ENCODE measurements around the gene SULF2. TPM values are rescaled to one million over a fixed set of nuclear protein-coding genes. Genes with fewer than 3 reads are reported as not detected.

The SULF2 gene
- total RNA-seq, 1 donor from 2014 or later: 59.5 TPM

DNA sequence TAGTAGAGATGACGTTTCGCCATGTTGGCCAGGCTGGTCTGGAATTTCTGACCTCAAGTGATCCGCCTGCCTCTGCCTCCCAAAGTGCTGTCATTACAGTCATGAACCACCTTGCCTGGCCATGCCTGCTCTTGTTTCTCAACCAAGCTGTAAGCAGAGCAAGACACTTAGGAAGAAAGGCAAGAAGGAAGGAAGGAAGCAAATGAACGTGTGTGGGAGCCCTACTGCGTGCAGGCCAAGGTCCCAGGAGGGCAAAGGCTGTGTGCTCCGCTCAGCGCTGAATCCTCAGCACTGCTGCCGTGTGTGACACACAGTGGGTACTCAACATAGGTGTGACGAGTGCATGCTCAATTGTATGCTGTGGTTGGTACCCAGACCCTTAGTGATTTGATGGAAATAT lies 47.4 kb downstream of the SULF2 start:
- DNase-seq (ENCODE audit: low spot score): no peak

DNA sequence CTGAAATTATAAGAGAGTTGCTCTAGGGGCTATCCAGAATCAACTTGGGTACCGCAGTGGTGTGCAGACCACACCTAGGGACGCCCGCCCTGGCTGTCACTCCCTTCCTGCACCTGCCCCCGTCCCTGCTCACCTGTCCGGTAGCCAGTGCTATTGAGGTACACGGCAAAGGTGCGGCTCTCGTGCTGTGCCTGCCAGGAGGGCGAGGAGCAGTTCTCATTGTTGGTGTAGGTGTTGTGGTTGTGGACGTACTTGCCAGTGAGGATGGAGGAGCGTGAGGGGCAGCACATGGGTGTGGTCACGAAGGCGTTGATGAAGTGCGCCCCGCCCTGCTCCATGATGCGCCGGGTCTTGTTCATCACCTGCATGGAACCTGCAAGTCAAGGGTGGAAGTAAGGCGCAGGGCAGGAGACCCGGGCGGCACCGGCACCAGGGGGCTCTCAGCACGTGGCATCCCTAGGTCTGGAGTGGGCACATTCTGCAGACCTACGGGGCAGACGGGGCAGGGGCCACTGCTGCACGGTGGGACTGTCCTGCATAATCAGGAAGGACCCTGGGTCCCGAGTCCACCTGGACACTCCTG lies 48.6 kb downstream of the SULF2 start:
- no peak for DNase-seq (ENCODE audit: low spot score)

DNA sequence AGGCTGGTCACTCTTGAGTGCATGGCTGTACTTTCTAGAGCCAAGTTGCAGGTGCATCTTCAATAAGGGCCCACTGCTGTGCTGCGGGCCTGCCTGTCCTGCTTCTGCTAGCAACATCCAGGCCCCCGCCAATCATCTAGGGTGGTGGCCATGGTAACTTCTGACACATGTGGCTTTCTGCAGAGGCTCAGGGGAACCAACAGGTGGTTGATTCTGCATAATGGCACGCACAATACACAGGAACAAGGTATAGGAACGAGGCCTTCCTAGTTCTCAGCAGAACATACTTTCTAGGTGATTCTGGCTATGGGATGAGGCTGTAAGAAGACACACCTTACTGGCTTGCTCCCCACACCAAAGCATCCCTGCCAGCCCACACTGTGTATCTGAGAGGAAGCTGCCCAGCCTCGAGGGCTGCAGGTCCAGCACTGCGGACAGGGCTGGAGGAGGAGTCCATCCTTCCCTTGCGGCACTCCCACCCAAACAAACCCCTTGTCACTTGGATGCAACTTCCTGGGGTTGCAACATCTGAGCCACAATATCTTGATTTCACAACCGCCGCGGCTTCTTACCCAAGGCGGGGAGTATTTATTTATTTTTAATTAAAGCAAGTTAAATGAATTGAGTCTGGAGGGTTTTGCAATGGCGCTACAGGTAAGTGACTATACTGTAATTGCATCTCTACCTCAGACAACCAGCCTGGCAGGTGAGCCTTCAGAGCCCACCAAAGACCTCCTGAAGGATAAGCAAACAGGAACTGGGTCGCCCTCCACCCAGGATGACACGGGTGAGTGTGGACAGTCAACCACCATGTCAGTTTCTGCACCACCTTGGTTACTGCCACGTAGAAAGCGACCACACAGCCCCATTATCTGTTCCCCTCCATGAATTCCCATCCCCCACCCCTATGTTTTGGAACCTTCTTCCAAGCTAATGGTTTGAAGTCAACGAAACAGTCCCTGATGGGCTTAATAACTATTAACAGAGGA lies 49.6 kb downstream of the SULF2 start:
- DNase-seq (ENCODE audit: low spot score): no peak

DNA sequence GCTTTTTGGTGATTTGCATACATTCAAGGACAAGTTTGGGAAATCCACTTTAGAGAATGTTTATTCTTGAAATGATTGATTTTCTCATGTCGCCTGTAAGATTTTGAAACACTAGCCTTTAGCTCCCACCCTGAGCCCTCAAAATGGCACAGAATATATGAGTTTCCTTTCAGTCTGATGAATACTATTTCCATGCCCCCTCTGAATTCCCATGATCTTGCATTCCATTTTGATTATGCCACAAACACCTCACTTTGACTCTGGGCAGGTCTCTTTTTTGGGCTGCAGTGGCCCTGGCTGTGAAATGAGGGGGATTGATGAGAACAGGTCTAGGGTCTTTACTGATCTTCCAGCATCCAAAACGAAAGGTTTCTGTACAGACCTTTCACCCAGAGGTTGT lies 50.4 kb downstream of the SULF2 start:
- DNase-seq (ENCODE audit: low spot score): no peak

DNA sequence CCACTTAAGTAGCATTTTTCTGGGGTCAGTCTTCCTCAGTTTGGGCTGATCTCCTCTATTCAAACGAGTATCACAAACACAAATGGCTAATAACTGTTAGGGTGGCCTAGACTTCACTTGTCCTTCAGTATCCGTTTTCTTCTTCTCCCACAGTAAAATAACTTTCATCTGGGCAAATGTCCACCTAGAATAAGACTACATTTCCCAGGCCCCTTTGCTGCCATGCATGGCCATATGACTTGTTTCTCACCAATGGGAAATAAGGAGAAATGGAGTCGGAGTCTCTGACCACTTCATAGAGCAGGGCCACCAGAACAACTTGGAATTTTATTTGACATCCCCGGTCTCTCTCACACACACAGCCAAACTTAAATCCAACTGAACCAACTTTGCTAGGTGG lies 51.4 kb downstream of the SULF2 start:
- DNase-seq (ENCODE audit: low spot score): no peak

DNA sequence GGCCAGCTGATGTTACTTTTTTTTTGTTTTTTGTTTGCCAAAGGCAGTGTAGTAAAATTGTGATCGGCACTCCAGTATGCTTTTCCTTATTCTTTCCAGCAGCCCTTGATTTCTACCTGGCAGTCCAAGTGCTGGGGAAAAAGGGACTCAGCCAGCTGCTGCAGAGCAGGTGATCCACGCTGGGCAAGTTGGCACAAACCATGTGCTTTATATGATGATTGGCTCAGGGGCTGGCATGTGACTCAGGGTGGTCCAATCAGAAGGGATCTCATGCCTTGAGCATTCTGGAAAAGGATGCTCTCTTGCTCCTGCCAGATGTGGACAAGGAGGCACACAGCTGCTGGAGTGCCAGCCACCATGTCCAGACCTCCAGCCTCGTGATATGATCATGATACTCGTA lies 54.5 kb downstream of the SULF2 start:
- no peak for DNase-seq (ENCODE audit: low spot score)

DNA sequence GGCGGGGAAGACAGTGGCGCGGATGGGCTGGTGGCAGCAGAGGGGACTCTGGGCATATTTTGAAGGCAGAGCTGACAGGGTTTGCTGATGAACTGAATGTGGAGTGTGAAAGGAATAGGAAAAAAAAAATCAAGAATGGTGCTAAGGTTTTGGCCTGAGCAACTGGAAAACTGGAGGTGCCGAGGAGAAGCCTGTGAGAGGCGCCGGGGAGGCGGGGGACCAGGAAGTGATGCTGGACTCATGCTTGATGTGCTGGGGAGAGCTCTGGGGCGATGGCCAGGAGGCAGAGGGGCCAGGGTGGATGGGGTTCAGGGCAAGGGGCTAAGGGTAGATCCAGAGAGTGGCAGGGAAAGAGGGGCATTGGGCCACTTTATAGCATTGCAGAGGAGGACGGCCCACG lies 55.8 kb downstream of the SULF2 start:
- DNase-seq (ENCODE audit: low spot score): no peak

DNA sequence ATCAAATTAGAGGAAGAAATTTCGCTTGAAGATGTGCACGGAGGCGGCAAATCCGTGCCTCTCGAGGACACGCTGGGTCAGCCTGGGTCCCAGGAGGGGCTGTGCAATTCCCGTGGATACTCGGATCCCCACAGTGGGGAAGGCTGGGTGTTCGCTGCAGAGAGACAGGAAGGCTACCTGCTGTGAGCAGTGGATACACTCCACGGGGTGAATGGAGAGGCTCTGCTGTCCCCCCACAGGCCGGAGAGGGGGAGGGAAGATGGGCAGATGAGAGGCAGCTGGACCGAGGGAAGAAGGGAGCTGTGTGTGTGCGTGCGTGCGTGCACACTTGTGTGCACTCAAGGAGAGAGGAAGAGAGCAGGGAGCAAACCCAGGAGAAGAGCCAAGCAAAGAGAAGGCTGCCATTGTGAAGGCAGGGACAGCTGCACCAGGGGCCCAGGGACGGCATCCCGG lies 57.3 kb downstream of the SULF2 start:
- DNase-seq (ENCODE audit: low spot score): no peak

DNA sequence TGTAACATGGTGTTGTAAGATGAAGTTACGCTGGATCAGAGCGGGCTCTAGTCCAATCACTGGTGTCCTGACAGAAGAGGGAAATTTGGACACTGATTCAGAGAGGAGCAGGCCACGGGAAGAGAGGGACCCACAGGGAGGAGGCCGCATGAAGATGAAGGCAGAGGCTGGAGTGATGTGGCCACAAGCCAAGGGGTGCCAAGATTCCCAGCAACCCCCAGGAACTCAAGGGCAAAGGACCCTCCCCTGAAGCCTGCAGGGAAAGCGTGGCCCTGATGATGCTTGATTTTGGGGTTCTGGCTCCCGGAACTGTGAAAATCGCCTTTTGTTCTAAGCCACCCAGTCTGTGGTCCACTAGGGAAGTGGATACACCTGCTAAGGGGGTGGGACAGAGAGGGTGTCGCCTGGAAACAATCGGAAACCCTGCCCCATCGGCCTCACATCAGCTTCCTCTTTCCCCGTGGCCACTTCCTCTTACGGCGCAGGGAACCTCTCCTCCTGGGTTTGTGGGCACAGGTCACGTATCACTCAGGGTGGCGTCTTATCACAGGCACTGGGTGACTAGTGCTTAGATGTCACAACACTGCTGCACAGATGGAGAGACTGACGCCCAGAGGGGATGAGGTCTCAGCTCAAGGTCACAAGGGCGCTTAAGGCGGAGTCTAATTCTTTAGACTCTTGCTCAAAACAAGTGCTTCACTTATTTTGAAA lies 58.0 kb downstream of the SULF2 start:
- no peak for DNase-seq (ENCODE audit: low spot score)

DNA sequence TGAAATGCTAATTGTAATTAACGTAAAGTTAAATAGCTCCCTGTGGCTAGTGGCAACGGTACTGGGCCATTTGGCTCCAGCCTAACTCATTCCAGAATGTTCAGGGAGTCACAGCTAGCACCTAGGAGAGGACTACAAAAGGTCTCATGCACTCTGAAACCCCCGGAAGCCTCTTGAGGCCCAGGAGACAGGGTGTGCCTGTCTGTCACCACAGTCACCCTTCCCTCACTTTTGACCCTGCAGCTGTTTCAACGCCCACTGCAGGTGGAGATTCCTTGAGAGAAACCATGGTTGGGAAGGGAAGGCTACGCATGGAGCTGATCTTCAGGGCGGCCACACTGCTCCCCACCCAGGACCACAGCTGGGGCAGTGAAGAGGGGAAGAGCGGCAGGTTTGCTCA lies 58.6 kb downstream of the SULF2 start:
- no peak for DNase-seq (ENCODE audit: low spot score)

DNA sequence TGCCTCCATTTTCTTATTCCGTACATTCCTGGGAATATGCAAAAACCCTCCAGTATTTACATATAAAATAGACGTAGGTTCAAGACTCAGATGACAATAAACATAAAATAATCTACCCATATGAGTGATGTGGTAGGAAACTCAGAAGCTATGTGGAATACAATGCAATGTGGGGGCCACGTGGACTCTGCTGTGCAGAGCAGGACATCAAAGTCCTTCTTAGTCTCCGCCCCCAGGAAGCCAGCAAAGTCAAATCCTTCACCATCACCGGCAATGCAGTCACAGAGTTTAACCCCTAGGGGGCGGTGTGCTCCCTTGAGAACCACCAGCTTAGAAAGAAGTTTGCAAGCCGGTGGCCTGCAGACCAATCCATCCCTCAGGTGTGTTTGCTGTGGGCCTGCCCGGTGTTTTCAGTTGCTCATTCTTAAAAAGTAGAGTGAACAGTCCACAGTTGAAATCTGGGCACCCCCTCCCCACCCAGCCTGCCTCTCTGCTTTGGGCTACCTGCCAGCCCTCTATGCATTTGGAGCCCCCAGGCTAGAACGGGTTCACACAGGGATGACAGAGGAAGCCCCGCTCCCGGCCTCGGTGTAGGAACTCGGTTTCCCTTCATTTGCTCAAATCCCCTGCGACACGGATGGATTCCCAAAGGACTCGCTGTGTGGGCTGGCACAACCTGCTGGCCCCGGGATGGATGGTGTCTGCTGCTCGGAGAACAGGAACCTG lies 59.9 kb downstream of the SULF2 start:
- peak; percentile 72 for DNase-seq (ENCODE audit: low spot score)

DNA sequence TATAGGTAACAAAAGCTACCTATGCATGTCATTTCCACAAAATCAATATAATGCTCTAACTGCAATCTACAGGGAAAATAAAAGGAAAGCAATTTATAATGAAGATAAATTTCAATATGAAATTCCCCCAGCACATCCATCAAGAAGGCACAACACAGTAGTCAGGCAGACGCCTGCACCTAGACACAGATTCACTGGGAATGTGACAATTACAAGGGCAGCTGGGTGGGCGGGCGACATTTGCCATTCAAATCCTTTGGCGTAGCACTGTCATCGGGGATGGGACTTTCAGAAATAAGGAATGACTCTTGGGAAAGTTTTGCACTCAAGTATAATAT lies 60.4 kb downstream of the SULF2 start:
- no peak for DNase-seq (ENCODE audit: low spot score)

DNA sequence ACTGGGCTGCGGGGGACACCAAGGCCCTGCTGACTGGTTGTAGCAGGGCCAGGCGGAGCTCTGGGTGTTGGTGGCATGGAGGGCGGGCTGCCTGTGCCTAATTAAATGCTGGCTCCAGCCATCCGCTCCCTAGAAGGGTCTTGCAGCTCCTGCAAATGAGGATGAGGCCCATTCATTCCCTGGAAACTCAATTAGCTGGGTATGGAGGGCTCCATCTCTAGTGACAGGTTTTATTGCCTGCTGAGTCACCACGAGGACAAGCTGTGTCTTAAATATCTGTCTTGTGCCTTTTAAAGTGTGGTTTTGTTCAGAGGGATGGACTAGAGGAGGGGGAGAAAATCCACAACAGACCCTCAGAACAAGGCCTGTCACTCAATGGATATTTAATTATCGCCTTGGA lies 60.9 kb downstream of the SULF2 start:
- DNase-seq (ENCODE audit: low spot score): no peak

DNA sequence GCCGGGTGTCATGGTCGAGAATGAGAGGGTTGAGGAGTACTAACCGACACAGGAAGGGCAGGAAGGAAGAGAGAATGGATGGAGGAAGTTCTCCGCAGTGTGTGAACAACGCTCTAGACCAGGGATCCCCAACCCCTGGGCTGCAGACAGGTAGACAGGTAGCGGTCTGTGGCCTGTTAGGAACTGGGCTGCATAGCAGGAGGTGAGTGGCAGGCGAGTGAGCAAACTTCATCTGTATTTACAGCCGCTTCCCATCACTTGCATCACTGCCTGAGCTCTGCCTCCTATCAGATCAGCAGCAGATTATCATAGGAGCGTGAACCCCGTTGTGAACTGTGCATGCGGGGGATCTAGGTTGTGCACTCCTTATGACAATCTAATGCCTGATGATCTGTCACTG lies 62.0 kb downstream of the SULF2 start:
- no peak for DNase-seq (ENCODE audit: low spot score)

DNA sequence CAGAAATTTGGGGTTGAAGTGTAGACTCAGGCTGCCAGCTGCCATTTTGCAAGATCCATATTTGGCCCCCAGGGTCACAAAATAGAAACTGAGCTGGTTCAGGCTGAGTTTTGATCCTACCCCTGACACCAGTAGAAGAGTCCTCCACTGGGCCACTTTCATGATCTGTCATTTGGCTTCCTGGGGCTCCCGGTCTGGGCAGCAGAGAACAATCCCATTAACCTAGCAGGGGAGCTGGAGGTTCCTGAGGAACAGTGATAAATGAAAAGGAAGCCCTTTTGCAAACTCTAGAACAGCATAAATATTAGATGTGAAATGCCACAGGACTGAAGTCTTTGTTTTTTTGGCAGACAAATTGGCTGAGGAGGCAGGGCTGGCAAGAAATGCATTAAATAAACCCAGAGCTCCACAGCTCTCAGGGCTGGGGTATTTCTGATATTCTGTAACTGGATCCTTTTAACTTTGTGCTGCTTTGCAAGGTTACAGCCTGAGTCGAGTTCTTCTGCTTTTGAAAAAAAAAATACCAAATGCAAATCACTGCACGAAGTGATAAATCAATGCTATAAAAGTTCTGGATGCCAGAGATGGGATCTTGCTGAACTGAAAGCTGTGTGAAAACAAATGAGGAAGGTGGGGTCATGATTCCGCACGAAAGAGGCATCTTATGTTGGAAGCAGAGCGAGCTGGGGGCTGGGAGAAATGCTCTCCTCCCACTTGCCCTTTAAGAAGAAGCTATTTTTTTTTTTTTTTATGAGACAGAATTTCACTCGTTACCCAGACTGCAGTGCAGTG lies 64.4 kb downstream of the SULF2 start:
- DNase-seq (ENCODE audit: low spot score): no peak

DNA sequence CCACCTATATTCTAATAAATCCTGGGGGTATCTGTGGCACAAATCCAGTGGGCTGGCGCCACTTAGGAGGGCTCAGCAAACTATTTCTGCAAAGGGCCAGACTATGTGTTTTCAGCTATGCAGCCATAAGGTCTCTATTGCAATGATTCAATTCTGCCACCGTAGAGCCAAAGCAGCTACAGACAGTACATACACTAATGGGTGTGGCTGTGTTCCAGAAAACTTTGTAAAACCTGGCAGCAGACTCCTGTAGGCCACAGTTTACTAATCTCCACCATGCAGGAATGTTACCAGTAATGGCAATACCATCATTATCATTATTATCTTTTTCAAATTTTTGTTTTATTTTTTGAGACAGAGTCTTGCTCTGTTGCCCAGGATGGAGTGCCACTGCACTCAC lies 65.7 kb downstream of the SULF2 start:
- DNase-seq (ENCODE audit: low spot score): no peak

DNA sequence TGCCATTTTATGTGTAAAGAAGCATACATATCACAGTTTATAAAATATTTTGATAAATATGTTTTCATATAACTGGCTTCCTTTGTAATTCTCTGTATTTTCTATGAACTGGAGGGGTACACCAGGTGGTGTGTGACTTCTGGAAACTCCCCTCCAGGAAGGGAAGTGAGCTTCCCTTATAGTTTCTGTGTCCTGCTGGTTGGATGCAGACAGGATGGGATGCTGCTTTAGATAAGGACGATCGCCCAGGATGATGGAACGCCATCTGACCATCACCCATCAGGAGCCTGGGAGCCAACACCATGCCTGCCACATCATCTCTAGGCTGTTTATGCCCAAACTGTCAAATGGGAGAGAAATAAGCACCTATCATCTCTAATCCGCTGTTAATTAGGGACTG lies 66.1 kb downstream of the SULF2 start:
- DNase-seq (ENCODE audit: low spot score): no peak

DNA sequence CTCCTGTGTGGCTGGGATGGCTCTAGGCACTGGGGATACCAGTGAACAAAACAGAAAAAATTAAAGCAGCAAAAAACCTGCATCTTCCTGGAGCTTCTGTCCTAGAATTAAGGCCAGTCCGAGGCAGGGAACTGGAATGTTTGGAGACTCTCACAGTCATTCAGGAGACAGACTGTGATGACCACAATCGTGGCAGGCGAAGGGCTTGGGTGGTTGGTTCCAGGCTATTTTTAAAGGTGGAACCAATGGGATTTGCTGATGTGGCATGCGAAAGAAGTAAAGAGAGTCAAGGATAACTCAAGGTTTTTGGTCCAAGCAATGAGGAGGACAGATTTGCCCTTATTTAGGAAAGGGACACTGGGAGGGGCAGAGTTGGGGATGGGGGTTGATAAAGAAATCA lies 66.9 kb downstream of the SULF2 start:
- DNase-seq (ENCODE audit: low spot score): no peak

DNA sequence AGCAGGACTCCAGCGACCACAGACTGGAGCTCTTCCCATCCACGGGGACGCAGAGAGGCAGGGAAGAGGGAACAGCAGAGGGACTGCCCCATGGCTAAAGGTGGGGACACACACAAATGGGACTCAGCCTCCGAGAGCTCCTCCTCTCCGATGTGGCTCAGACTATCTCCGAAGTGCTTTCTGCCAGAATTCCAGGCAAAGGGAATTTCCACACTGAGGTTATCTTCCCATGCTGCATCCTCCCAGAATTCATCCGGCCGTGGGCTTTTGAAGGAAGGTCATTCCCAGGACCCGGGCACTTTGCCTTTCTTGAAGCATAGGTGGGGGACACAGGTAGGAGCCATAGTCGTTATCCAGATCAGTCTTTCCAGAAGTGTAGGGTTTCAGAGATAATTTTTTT lies 67.9 kb downstream of the SULF2 start:
- no peak for DNase-seq (ENCODE audit: low spot score)

DNA sequence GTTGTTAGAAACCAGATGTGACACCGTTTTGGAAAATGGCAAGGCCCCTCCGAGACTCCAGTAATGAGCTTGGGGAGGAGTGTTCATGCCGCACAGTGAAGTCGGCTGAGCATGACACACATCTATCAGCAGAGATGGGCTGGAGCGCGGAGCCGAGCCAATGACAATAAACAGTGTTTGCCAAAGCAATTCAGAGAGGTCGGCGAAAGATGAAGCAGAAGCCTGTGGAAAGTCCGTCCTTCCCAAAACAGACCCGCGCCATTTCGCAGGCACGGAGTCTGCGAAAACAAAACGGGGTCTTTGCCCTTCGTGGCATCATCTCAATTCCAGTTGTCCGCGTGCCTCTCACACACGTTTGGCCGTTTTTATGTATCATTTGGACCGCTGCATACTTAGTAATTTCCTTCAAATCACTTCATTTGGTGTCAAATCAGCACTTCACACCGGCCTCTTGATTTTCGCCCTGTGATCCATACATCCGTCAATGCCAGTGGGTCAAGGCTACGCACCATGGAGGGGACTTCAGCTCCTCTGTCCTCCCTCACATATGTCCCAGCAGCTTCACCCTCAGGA lies 71.3 kb downstream of the SULF2 start:
- no peak for DNase-seq (ENCODE audit: low spot score)

DNA sequence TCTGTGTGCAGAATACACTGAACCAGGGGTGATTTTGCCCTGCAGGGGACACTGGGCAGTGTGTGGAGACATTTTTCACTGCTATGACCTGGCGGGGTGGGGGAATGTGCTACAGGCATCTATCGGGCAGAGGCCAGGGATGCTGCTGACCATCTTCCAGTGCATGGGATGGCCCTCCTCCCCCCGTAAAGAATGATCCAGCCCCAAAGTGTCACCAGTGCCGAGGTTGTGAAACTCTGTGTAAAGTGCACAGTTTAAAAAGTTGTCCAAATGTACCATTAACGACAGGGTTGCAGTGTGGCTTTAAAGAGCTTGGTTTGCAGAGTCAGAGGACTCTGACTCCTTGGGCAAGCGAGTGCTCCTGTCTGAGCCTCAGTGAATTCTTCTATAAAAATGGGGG lies 72.1 kb downstream of the SULF2 start:
- no peak for DNase-seq (ENCODE audit: low spot score)
